ENCODE data around the gene TEDC2. TPM values are rescaled to one million over a fixed set of nuclear protein-coding genes. Genes with fewer than 3 reads are reported as not detected.

Gene TEDC2
- total and polyA plus RNA-seq, 9 of the 15 experiments (the other 6 are each of a cell fraction or from before 2014, with no cell fraction given): 0.75 to 57.0 (median 17.6) TPM

GRCh38 chr16:2459647-2460390 is at the start of gene TEDC2 (continued):
- TF ChIP-seq AFF4 (CRISPR knock-in tag; IDR thresholded peaks at IDR 0.05) (0 out of 2 replicates have a peak, but pooled peaks have one; percentile 53), ZNF583 (CRISPR knock-in tag; IDR thresholded peaks at IDR 0.05) (no peak), ATF6 (CRISPR knock-in tag; IDR thresholded peaks at IDR 0.05) (no peak), TRIM25 (IDR thresholded peaks at IDR 0.05; ENCODE audit: borderline replicate concordance) (no peak), LCOR (CRISPR knock-in tag; IDR thresholded peaks at IDR 0.05) (peak; percentile 72), MLLT1 (IDR thresholded peaks at IDR 0.05) (no peak), KLF16 (IDR thresholded peaks at IDR 0.05) (no peak), CUX1 (CRISPR knock-in tag; IDR thresholded peaks at IDR 0.05) (no peak), XRCC5 (IDR thresholded peaks at IDR 0.05; ENCODE audit: low read depth, low read length) (no peak), SRSF3 (IDR thresholded peaks at IDR 0.05; ENCODE audit: insufficient read depth, low read length) (no peak), SMAD3 (CRISPR knock-in tag; conservative IDR thresholded peaks at IDR 0.05) (no peak), YBX1 (IDR thresholded peaks at IDR 0.05) (no peak), FOXA1 (IDR thresholded peaks at IDR 0.05; ENCODE audit: borderline replicate concordance) (no peak)

Measured in K562 (cell line).